Caco-2 (cell line): Measurements from ENCODE around the gene COX17. TPM values are rescaled to one million over a fixed set of nuclear protein-coding genes. Genes with fewer than 3 reads are reported as not detected.

ENCODE experiments used
- BruUV-seq: library from RNA; stranded (reverse); fragments of 400-500 nt; replicated peaks from 2 replicates; lab custom pipeline; 2021; lab: Mats Ljungman, UMichigan
- CTCF ChIA-PET: fragments of 300-600 bp; sonication (Branson Sonifier 250); formaldehyde crosslinking; loops from one replicate; lab custom pipeline; 2022; ENCODE audit warnings: antibody characterized with exemption; lab: Charles Lee
- POLR2A ChIA-PET: fragments of 300-600 bp; sonication (Branson Sonifier 250); formaldehyde crosslinking; loops from one replicate; lab custom pipeline; 2022; ENCODE audit warnings: antibody characterized with exemption; lab: Charles Lee
- DNase-seq, 2 experiments: peaks; one replicate each; pipeline versions ENCODE4 v3.0.0 to v3.0.0-alpha.2; 2020 to 2022
- H3K27me3 ChIP-seq: replicated peaks from 2 replicates; pipeline ENCODE4 v1.6.0; 2011; ENCODE audit warnings: low read length; ENCODE audit not compliant: control insufficient read depth, insufficient read depth
- H3K36me3 ChIP-seq: 2 replicates; pipeline ENCODE4 v1.5.1; 2011; ENCODE audit warnings: low read length; ENCODE audit not compliant: control insufficient read depth, insufficient read depth
- H3K4me1 ChIP-seq: fragments of 250-450 bp; sonication (Bioruptor Pico); 2 replicates; pipeline ENCODE4 v1.5.1; 2020; ENCODE audit warnings: mild to moderate bottlenecking
- H3K4me3 ChIP-seq: 2 replicates; pipeline ENCODE4 v1.5.1; 2011; ENCODE audit warnings: low read depth, mild to moderate bottlenecking, control low read depth, low read length
- H3K9me3 ChIP-seq: fragments of 250-450 bp; sonication (Bioruptor Pico); 2 replicates; pipeline ENCODE4 v1.5.1; 2020; ENCODE audit warnings: mild to moderate bottlenecking, moderate library complexity
- H3K27ac Mint-ChIP-seq: one replicate; pipeline ENCODE4 v1.8.0; 2022; ENCODE audit warnings: mixed read lengths; ENCODE audit not compliant: unreplicated experiment
- H3K27me3 Mint-ChIP-seq: one replicate; pipeline ENCODE4 v1.8.0; 2022; ENCODE audit warnings: mixed read lengths; ENCODE audit not compliant: insufficient read depth, unreplicated experiment
- H3K36me3 Mint-ChIP-seq: one replicate; pipeline ENCODE4 v1.8.0; 2022; ENCODE audit warnings: mild to moderate bottlenecking, mixed read lengths; ENCODE audit not compliant: insufficient read depth, unreplicated experiment
- H3K4me1 Mint-ChIP-seq: one replicate; pipeline ENCODE4 v1.8.0; 2022; ENCODE audit warnings: low read depth, mixed read lengths; ENCODE audit not compliant: unreplicated experiment
- H3K4me3 Mint-ChIP-seq: one replicate; pipeline ENCODE4 v1.8.0; 2022; ENCODE audit warnings: mild to moderate bottlenecking, moderate library complexity, mixed read lengths; ENCODE audit not compliant: unreplicated experiment
- H3K9me3 Mint-ChIP-seq: one replicate; pipeline ENCODE4 v1.8.0; 2022; ENCODE audit warnings: mixed read lengths; ENCODE audit not compliant: unreplicated experiment
- intact Hi-C: fragments of 100-400 bp; cut with micrococcal nuclease; formaldehyde crosslinking; loops from one replicate; pipeline ENCODE4 v1.10.0; 2022; ENCODE audit not compliant: unreplicated experiment
- total RNA-seq: library from RNA; stranded (reverse); gene quantifications from 2 replicates; pipeline ENCODE4 v1.2.3, GENCODE V29; 2022
- TF ChIP-seq, protein P1 (sequence below), 2 experiments: fragments of 200-600 bp in 1 of 2; IDR thresholded peaks; 1 replicate in 1 of 2; 2 replicates in 1 of 2; pipeline versions ENCODE4 v1.5.1 to v1.8.0; 2011 to 2022; ENCODE audit warnings: antibody characterized with exemption in 1 of 2, control low read depth in 1 of 2, inconsistent platforms in 1 of 2, low read depth in 1 of 2, low read length in 1 of 2, mild to moderate bottlenecking in 1 of 2, moderate library complexity in 1 of 2; ENCODE audit not compliant: insufficient read depth in 1 of 2, severe bottlenecking in 1 of 2, unreplicated experiment in 1 of 2

COX17 gene
- total RNA-seq, 1 experiment from 2014 or later = 43.6 TPM

GRCh38 chr3:119628390-119628789 lies 48.8 kb downstream of the COX17 start:
- H3K27me3 ChIP-seq = no peaks in the 10 kb centered on the region
- H3K4me1 ChIP-seq = 0 out of 2 replicates have a peak, but pooled peaks cover 3% of the 10 kb centered on the region
- no peaks in the 10 kb centered on the region for H3K9me3 ChIP-seq
- H3K36me3 ChIP-seq = no peaks in the 10 kb centered on the region
- TF ChIP-seq, protein P1, sequence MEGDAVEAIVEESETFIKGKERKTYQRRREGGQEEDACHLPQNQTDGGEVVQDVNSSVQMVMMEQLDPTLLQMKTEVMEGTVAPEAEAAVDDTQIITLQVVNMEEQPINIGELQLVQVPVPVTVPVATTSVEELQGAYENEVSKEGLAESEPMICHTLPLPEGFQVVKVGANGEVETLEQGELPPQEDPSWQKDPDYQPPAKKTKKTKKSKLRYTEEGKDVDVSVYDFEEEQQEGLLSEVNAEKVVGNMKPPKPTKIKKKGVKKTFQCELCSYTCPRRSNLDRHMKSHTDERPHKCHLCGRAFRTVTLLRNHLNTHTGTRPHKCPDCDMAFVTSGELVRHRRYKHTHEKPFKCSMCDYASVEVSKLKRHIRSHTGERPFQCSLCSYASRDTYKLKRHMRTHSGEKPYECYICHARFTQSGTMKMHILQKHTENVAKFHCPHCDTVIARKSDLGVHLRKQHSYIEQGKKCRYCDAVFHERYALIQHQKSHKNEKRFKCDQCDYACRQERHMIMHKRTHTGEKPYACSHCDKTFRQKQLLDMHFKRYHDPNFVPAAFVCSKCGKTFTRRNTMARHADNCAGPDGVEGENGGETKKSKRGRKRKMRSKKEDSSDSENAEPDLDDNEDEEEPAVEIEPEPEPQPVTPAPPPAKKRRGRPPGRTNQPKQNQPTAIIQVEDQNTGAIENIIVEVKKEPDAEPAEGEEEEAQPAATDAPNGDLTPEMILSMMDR (IDR thresholded peaks at IDR 0.05; ENCODE audit: insufficient read depth in 1 of 2, low read depth in 1 of 2, low read length in 1 of 2, severe bottlenecking in 1 of 2, unreplicated experiment in 1 of 2) = no peak
- Mint-ChIP-seq H3K36me3 (no peaks in the 10 kb centered on the region), H3K9me3 (no peaks in the 10 kb centered on the region), H3K4me3 (no peak overlapping the region), H3K27me3 (no peaks in the 10 kb centered on the region), H3K4me1 (peaks cover 7% of the 10 kb centered on the region), H3K27ac (no peak overlapping the region)
- DNase-seq = no peak
- intact Hi-C loops = no loop called here
- ChIA-PET CTCF (no interaction called here), POLR2A (no interaction called here)
- no TSS peak for BruUV-seq
- H3K4me3 ChIP-seq = no peak overlapping the region

DNA sequence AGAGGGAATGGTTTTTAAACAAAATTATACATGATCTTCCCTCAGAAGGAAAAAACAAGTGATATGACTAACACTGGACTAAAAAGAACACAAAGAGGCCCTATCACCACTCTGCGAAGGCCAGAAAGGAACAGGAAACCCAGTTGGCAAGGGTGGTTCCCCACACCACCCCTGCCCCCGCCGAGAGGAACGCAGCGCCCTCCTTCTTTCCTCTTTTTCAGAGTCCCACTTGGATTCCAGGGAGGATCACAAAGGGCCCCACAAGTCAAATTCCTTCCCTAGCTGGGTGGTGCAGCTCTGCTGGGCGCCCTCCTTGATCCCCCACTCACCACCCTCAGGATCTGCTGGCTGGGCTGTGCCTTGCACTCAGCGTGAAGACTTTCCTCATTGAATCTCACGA lies 49.7 kb downstream of the COX17 start:
- H3K9me3 Mint-ChIP-seq = no peaks in the 10 kb centered on the region
- POLR2A ChIA-PET = no interaction called here
- peaks cover 7% of the 10 kb centered on the region for H3K4me1 Mint-ChIP-seq
- no TSS peak for BruUV-seq
- no peaks in the 10 kb centered on the region for H3K36me3 ChIP-seq
- intact Hi-C loops = no loop called here
- H3K9me3 ChIP-seq = no peaks in the 10 kb centered on the region
- TF ChIP-seq, protein P1 (IDR thresholded peaks at IDR 0.05; ENCODE audit: insufficient read depth in 1 of 2, low read depth in 1 of 2, low read length in 1 of 2, severe bottlenecking in 1 of 2, unreplicated experiment in 1 of 2) = no peak
- H3K4me1 ChIP-seq = 0 out of 2 replicates have a peak, but pooled peaks cover 3% of the 10 kb centered on the region
- H3K27me3 Mint-ChIP-seq = no peaks in the 10 kb centered on the region
- H3K27me3 ChIP-seq = no peaks in the 10 kb centered on the region
- CTCF ChIA-PET = no interaction called here
- H3K36me3 Mint-ChIP-seq = no peaks in the 10 kb centered on the region
- H3K27ac Mint-ChIP-seq = no peak overlapping the region
- no peak for DNase-seq
- H3K4me3 ChIP-seq = no peak overlapping the region
- no peak overlapping the region for H3K4me3 Mint-ChIP-seq

GRCh38 chr3:119626196-119626595 lies 51.0 kb downstream of the COX17 start:
- TF ChIP-seq, protein P1 (IDR thresholded peaks at IDR 0.05; ENCODE audit: insufficient read depth in 1 of 2, low read depth in 1 of 2, low read length in 1 of 2, severe bottlenecking in 1 of 2, unreplicated experiment in 1 of 2) = no peak
- no peak overlapping the region for H3K27ac Mint-ChIP-seq
- no peaks in the 10 kb centered on the region for H3K36me3 ChIP-seq
- no peaks in the 10 kb centered on the region for H3K9me3 ChIP-seq
- no peaks in the 10 kb centered on the region for H3K27me3 ChIP-seq
- no TSS peak for BruUV-seq
- no peaks in the 10 kb centered on the region for H3K4me1 ChIP-seq
- H3K27me3 Mint-ChIP-seq = no peaks in the 10 kb centered on the region
- no peaks in the 10 kb centered on the region for H3K36me3 Mint-ChIP-seq
- H3K9me3 Mint-ChIP-seq = no peaks in the 10 kb centered on the region
- H3K4me3 Mint-ChIP-seq = no peak overlapping the region
- no peak overlapping the region for H3K4me3 ChIP-seq
- DNase-seq = no peak
- ChIA-PET POLR2A (no interaction called here), CTCF (no interaction called here)
- intact Hi-C loops = no loop called here
- peaks cover 7% of the 10 kb centered on the region for H3K4me1 Mint-ChIP-seq
